B cell (primary cell): ENCODE measurements around the gene AK4. TPM values are rescaled to one million over a fixed set of nuclear protein-coding genes. Genes with fewer than 3 reads are reported as not detected.
A peak's percentile ranks its signal among the peaks of the same experiment; 100 is the strongest.

Experiments used
- ATAC-seq: fragments of 200-7000 bp; cut with Tn5 transposase; one replicate; pipeline ENCODE4 v1.10.0; 2021; ENCODE audit warnings: low read depth, mild to moderate bottlenecking, moderate number of reproducible peaks, moderate library complexity
- CTCF ChIA-PET: fragments of 350-600 bp; sonication (Branson Sonifier 250); formaldehyde crosslinking; loops from one replicate; lab custom pipeline; 2021; ENCODE audit warnings: antibody characterized with exemption, inconsistent platforms; lab: Charles Lee
- POLR2A ChIA-PET: fragments of 350-600 bp; sonication (Branson Sonifier 250); formaldehyde crosslinking; loops from one replicate; lab custom pipeline; 2021; ENCODE audit warnings: antibody characterized with exemption; lab: Charles Lee
- DNase-seq: peaks from one replicate; pipeline ENCODE4 v3.0.0; 2013
- H2AFZ ChIP-seq: 2 replicates; pipeline ENCODE4 v1.6.1; 2012; ENCODE audit warnings: mild to moderate bottlenecking, low read depth, low read length; ENCODE audit not compliant: insufficient read depth, poor library complexity, severe bottlenecking
- H3K27ac ChIP-seq, 2 donors: 1 replicate in 1 of 2; 2 replicates in 1 of 2; pipeline ENCODE4 v1.5.1; 2012 to 2013; ENCODE audit warnings: low read length in 2 of 2, mild to moderate bottlenecking in 2 of 2, moderate library complexity in 1 of 2
- H3K27me3 ChIP-seq, 4 experiments: fragments of 200-600 bp in 1 of 4; sonication (generic) in 1 of 4; replicated peaks in 1 of 4; 1 replicate in 2 of 4; 2 replicates in 2 of 4; pipeline versions ENCODE4 v1.6.1 to v1.7.0; 2013 to 2016; ENCODE audit warnings: low read length in 3 of 4, mild to moderate bottlenecking in 2 of 4, mixed read lengths in 1 of 4, moderate library complexity in 1 of 4; ENCODE audit not compliant: insufficient read depth in 4 of 4, control insufficient read depth in 3 of 4; ENCODE audit errors: control extremely low read depth in 1 of 4
- H3K36me3 ChIP-seq, 2 experiments: replicated peaks in 1 of 2; 1 replicate in 1 of 2; 2 replicates in 1 of 2; pipeline versions ENCODE4 v1.6.1 to v1.7.1; 2013; ENCODE audit warnings: low read length in 1 of 2; ENCODE audit not compliant: insufficient read depth in 2 of 2, control insufficient read depth in 1 of 2; ENCODE audit errors: control extremely low read depth in 1 of 2, extremely low read depth in 1 of 2
- H3K4me1 ChIP-seq, 2 donors: fragments of 200-600 bp in 1 of 2; sonication (generic) in 1 of 2; 1 replicate in 1 of 2; 2 replicates in 1 of 2; pipeline versions ENCODE4 v1.5.1 to v1.6.1; 2013 to 2017; ENCODE audit warnings: low read length in 2 of 2; ENCODE audit not compliant: control insufficient read depth in 2 of 2, insufficient read depth in 2 of 2
- H3K4me2 ChIP-seq: replicated peaks from 2 replicates; pipeline ENCODE3; 2012; ENCODE audit warnings: mild to moderate bottlenecking, low read depth, low read length; ENCODE audit not compliant: poor library complexity, severe bottlenecking
- H3K4me3 ChIP-seq, 5 experiments: fragments of 200-600 bp in 1 of 5; sonication (generic) in 1 of 5; 1 replicate in 3 of 5; 2 replicates in 2 of 5; pipeline versions ENCODE4 v1.5.1 to v1.7.0; 2011 to 2016; ENCODE audit warnings: low read length in 4 of 5, mild to moderate bottlenecking in 4 of 5, low read depth in 2 of 5, control low read depth in 1 of 5, moderate library complexity in 1 of 5; ENCODE audit not compliant: insufficient read depth in 1 of 5; ENCODE audit errors: control extremely low read depth in 1 of 5, extremely low read depth in 1 of 5
- H3K79me2 ChIP-seq: fragments of 200-600 bp; sonication (generic); one replicate; pipeline ENCODE4 v1.6.0; 2016; ENCODE audit warnings: low read length; ENCODE audit not compliant: control insufficient read depth, insufficient read depth
- H3K9ac ChIP-seq: fragments of 200-600 bp; sonication (generic); 2 replicates; pipeline ENCODE4 v1.6.1; 2017; ENCODE audit warnings: mild to moderate bottlenecking, low read length, moderate library complexity
- H3K9me3 ChIP-seq, 3 donors: one replicate each; pipeline versions ENCODE4 v1.6.1 to v1.7.1; 2013; ENCODE audit warnings: low read length in 2 of 3; ENCODE audit not compliant: control insufficient read depth in 2 of 3, insufficient read depth in 1 of 3; ENCODE audit errors: control extremely low read depth in 1 of 3
- H4K20me1 ChIP-seq: 2 replicates; pipeline ENCODE4 v1.6.0; 2012; ENCODE audit warnings: mild to moderate bottlenecking, low read length; ENCODE audit not compliant: insufficient read depth, control insufficient read depth, poor library complexity, severe bottlenecking
- H3K27ac Mint-ChIP-seq: one replicate; pipeline ENCODE4 v1.8.0; 2021; ENCODE audit warnings: mixed read lengths
- H3K27me3 Mint-ChIP-seq: one replicate; pipeline ENCODE4 v1.8.0; 2021; ENCODE audit warnings: mixed read lengths
- H3K4me1 Mint-ChIP-seq: one replicate; pipeline ENCODE4 v1.8.0; 2021; ENCODE audit warnings: mixed read lengths
- H3K4me3 Mint-ChIP-seq: one replicate; pipeline ENCODE4 v1.8.0; 2021; ENCODE audit warnings: mixed read lengths
- H3K9me3 Mint-ChIP-seq: one replicate; pipeline ENCODE4 v1.8.0; 2022; ENCODE audit warnings: mixed read lengths; ENCODE audit not compliant: insufficient read depth
- EZH2 ChIP-seq: IDR thresholded peaks from 2 replicates; pipeline ENCODE4 v1.6.1; 2012; ENCODE audit warnings: borderline replicate concordance, low read depth, mild to moderate bottlenecking, moderate library complexity, low read length; ENCODE audit not compliant: insufficient read depth, poor library complexity, severe bottlenecking
- WGBS: methylation state at CpG from one replicate; pipeline ENCODE4 v1.1.5; 2013; ENCODE audit warnings: missing lambda C conversion rate; ENCODE audit not compliant: insufficient coverage; 5-methylcytosine and 5-hydroxymethylcytosine counted together
- intact Hi-C: fragments of 100-400 bp; cut with micrococcal nuclease; formaldehyde crosslinking; loops from one replicate; pipeline ENCODE4 v1.10.0; 2022
- polyA plus RNA-seq: library from polyadenylated mRNA; depleted of rRNA; stranded (reverse); fragments of >200 nt; gene quantifications from 2 replicates; pipeline ENCODE4 v1.2.3, GENCODE V29; 2012
- total RNA-seq, 2 donors: library from RNA; stranded (reverse); fragments of 120-200 nt in 1 of 2; gene quantifications; 1 replicate in 1 of 2; 2 replicates in 1 of 2; pipeline versions ENCODE4 v1.2.3 to v1.2.4, GENCODE V29; 2013 to 2022
- TF ChIP-seq, protein P1 (sequence below): fragments of 200-600 bp; IDR thresholded peaks from one replicate; pipeline ENCODE4 v1.8.0; 2022; ENCODE audit warnings: antibody characterized with exemption, mild to moderate bottlenecking

Gene AK4
- total and polyA plus RNA-seq, 2 donors (not counting 1 experiment from before 2014, with no cell fraction given), result 0.34 TPM; not detected in 1

DNA sequence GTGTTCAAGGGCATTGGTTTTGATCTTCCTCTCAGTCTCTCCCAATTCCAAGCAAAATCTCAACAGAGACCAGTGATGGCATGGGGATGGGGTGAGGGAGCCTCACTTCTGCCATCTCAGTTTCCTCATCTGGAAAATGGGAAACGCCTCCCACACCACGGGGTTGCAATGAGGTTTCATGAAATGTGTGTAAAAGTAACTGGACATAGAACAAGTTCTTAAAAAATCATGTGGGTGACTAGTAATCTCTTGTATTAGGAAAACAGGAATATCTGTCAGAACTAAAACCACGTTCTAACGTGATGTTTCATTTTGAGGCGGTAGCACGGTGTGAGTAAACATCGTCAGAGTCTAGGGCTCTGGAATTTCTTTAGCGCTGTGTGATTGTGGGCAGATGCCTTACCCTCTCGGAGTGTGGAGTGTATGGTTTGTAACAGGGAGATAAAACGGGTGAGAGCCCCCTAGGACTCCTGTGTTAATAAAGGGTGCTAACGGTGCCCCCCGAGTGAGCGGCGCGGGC, 105.9 kb downstream of the AK4 start:
- Histone ChIP-seq H3K79me2 (no peaks in the 10 kb centered on the region), H3K27me3 (peaks cover 0 to 23% (median 7%) of the 10 kb centered on the region in 4 experiments), H3K36me3 (no peaks in the 10 kb centered on the region), H3K27ac (no peak overlapping the region), H4K20me1 (no peaks in the 10 kb centered on the region), H3K9me3 (peaks cover 0 to 3% (median 0%) of the 10 kb centered on the region in 3 donors), H3K4me1 (peaks cover 16% of the 10 kb centered on the region in 2 donors), H3K4me2 (peak overlapping the region; percentile 95), H3K9ac (peak overlapping the region; percentile 66), H2AFZ (peak overlapping the region; percentile 80), H3K4me3 (peak overlapping the region; percentile 41 to 67 (median 60))
- H3K27me3 Mint-ChIP-seq, result peaks cover 34% of the 10 kb centered on the region
- no peak for DNase-seq
- H3K4me1 Mint-ChIP-seq, result peaks cover 14% of the 10 kb centered on the region
- H3K9me3 Mint-ChIP-seq, result no peaks in the 10 kb centered on the region
- no peak overlapping the region for H3K27ac Mint-ChIP-seq
- CTCF ChIA-PET, result interaction anchor here (1.0 to 1.3 kb wide), 3 partner anchors 17 to 433 kb away, joined by 3 read pairs; no protein-coding TSS in a partner anchor
- POLR2A ChIA-PET, result no interaction called here
- H3K4me3 Mint-ChIP-seq, result peak overlapping the region; percentile 91
- under 1% methylated on average over 13 of the region's 15 CpGs for WGBS
- no peak for ATAC-seq
- intact Hi-C loops, result loop anchor here (2.0 to 5.0 kb wide), 2 partner anchors 167 to 187 kb away; partner anchors contain the start of genes LEPR and LEPROT
- no peak for TF ChIP-seq EZH2
- TF ChIP-seq, protein P1, sequence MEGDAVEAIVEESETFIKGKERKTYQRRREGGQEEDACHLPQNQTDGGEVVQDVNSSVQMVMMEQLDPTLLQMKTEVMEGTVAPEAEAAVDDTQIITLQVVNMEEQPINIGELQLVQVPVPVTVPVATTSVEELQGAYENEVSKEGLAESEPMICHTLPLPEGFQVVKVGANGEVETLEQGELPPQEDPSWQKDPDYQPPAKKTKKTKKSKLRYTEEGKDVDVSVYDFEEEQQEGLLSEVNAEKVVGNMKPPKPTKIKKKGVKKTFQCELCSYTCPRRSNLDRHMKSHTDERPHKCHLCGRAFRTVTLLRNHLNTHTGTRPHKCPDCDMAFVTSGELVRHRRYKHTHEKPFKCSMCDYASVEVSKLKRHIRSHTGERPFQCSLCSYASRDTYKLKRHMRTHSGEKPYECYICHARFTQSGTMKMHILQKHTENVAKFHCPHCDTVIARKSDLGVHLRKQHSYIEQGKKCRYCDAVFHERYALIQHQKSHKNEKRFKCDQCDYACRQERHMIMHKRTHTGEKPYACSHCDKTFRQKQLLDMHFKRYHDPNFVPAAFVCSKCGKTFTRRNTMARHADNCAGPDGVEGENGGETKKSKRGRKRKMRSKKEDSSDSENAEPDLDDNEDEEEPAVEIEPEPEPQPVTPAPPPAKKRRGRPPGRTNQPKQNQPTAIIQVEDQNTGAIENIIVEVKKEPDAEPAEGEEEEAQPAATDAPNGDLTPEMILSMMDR, result no peak

DNA sequence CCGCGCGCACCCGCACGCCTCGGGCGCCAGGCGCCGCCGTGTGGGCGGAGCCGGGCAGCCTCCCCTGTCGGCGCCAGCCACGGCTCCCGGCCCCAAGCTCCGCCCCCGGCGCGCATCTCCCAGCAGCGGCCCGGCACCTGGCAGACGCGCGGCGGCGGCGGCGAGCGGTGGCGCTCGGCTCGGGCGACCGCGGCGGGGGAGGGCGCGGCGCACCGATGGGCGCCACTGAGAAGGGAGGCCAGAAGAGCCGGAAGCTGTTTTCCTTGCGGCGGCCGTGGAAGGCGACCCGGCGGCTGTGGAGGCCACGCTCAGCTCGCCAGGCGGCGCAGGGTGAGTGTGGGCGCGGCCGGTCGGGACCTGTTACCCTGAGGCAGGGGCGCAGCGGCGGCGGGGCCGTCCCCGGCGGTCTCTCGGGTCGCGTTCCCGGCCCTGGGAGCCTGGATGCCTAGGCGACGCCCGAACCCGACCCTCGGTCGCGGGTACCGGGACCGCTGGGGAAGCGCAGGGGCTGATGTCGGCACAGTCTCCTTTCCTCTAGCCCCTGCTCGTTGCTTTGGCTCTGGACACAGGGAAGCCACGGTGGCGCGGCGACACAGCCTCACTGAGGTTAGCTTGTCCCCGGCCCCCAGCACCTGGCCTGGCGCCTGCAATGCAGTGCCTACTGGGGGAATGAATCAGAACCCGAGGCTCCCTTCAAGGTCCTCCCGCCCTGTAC, 106.5 kb downstream of the AK4 start:
- Histone ChIP-seq H3K4me3 (peak overlapping the region in 4 of 5 experiments; percentile 41 to 67 (median 62)), H3K4me1 (peaks cover 16% of the 10 kb centered on the region in 2 donors), H3K36me3 (no peaks in the 10 kb centered on the region), H3K27me3 (peaks cover 0 to 23% (median 7%) of the 10 kb centered on the region in 4 experiments), H3K4me2 (peak overlapping the region; percentile 95), H2AFZ (peak overlapping the region; percentile 80), H3K79me2 (no peaks in the 10 kb centered on the region), H3K9ac (peak overlapping the region; percentile 66), H3K9me3 (peaks cover 0 to 3% (median 0%) of the 10 kb centered on the region in 3 donors), H4K20me1 (no peaks in the 10 kb centered on the region), H3K27ac (no peak overlapping the region)
- POLR2A ChIA-PET, result no interaction called here
- Mint-ChIP-seq H3K4me3 (peak overlapping the region; percentile 91), H3K27me3 (peaks cover 38% of the 10 kb centered on the region), H3K27ac (no peak overlapping the region), H3K9me3 (no peaks in the 10 kb centered on the region), H3K4me1 (peaks cover 14% of the 10 kb centered on the region)
- TF ChIP-seq, protein P1, result peak; percentile 19
- TF ChIP-seq EZH2, result no peak
- CTCF ChIA-PET, result interaction anchor here (1.0 to 1.3 kb wide), 3 partner anchors 18 to 433 kb away, joined by 3 read pairs; no protein-coding TSS in a partner anchor
- WGBS, result under 1% methylated on average over 88 of the region's 88 CpGs
- intact Hi-C loops, result loop anchor here (2.0 to 5.0 kb wide), 2 partner anchors 166 to 187 kb away; partner anchors contain the start of genes LEPR and LEPROT
- DNase-seq (peak; percentile 87), ATAC-seq (peak; percentile 97)
